ENCODE data around the gene CFAP77.
A peak's percentile ranks its signal among the peaks of the same experiment; 100 is the strongest.

Gene CFAP77

GRCh38 chr9:132541051-132541450 is 131.0 kb downstream of the CFAP77 start:
- no peak for TF ChIP-seq CTCF (IDR thresholded peaks at IDR 0.05; ENCODE audit: low read depth, low read length, missing control alignments)
- no peak for DNase-seq (ENCODE audit: low read depth)
- H3K4me3 ChIP-seq (ENCODE audit: low read depth, low read length), result no peak overlapping the region
- in situ Hi-C loops (cut with HindIII; ENCODE audit: low sequenced_read_pairs), result no loop called here

GRCh38 chr9:132541870-132542830 is 132.1 kb downstream of the CFAP77 start:
- in situ Hi-C loops (cut with HindIII; ENCODE audit: low sequenced_read_pairs), result no loop called here
- H3K4me3 ChIP-seq (ENCODE audit: low read depth, low read length), result no peak overlapping the region
- TF ChIP-seq CTCF (IDR thresholded peaks at IDR 0.05; ENCODE audit: low read depth, low read length, missing control alignments), result no peak
- DNase-seq (ENCODE audit: low read depth), result no peak

GRCh38 chr9:132543251-132543650 is 133.2 kb downstream of the CFAP77 start:
- no peak for DNase-seq (ENCODE audit: low read depth)
- no peak for TF ChIP-seq CTCF (IDR thresholded peaks at IDR 0.05; ENCODE audit: low read depth, low read length, missing control alignments)
- H3K4me3 ChIP-seq (ENCODE audit: low read depth, low read length), result no peak overlapping the region
- in situ Hi-C loops (cut with HindIII; ENCODE audit: low sequenced_read_pairs), result no loop called here

GRCh38 chr9:132543960-132544359 is 133.9 kb downstream of the CFAP77 start:
- TF ChIP-seq CTCF (IDR thresholded peaks at IDR 0.05; ENCODE audit: low read depth, low read length, missing control alignments), result no peak
- no peak for DNase-seq (ENCODE audit: low read depth)
- H3K4me3 ChIP-seq (ENCODE audit: low read depth, low read length), result no peak overlapping the region
- in situ Hi-C loops (cut with HindIII; ENCODE audit: low sequenced_read_pairs), result no loop called here

- H3K4me3 ChIP-seq (ENCODE audit: low read depth, low read length), result no peak overlapping the region
- DNase-seq (ENCODE audit: low read depth), result no peak
- no peak for TF ChIP-seq CTCF (IDR thresholded peaks at IDR 0.05; ENCODE audit: low read depth, low read length, missing control alignments)
- in situ Hi-C loops (cut with HindIII; ENCODE audit: low sequenced_read_pairs), result no loop called here
These were observed 135.6 kb downstream of the CFAP77 start for GRCh38 chr9:132545578-132545977.

- in situ Hi-C loops (cut with HindIII; ENCODE audit: low sequenced_read_pairs), result no loop called here
- peak overlapping the region; percentile 5 for H3K4me3 ChIP-seq (ENCODE audit: low read depth, low read length)
- TF ChIP-seq CTCF (IDR thresholded peaks at IDR 0.05; ENCODE audit: low read depth, low read length, missing control alignments), result peak; percentile 54
- peak; percentile 1 for DNase-seq (ENCODE audit: low read depth)
These were observed 136.4 kb downstream of the CFAP77 start for GRCh38 chr9:132546148-132547051.

All from astrocyte of the cerebellum (primary cell).